GM21528 (cell line): ENCODE results near the gene CNRIP1.
"Not testable (repeated sequence)": the region's sequence is repeated elsewhere in the genome, so short reads cannot be mapped to it uniquely, and the experiment has no call there.

Experiments
- ATAC-seq: cut with Tn5 transposase; IDR thresholded peaks from one replicate; pipeline ENCODE4 v1.9.1; 2021; ENCODE audit warnings: mild to moderate bottlenecking, moderate library complexity; ENCODE audit not compliant: unreplicated experiment, low FRiP score

CNRIP1 gene, protein sequence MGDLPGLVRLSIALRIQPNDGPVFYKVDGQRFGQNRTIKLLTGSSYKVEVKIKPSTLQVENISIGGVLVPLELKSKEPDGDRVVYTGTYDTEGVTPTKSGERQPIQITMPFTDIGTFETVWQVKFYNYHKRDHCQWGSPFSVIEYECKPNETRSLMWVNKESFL

DNA sequence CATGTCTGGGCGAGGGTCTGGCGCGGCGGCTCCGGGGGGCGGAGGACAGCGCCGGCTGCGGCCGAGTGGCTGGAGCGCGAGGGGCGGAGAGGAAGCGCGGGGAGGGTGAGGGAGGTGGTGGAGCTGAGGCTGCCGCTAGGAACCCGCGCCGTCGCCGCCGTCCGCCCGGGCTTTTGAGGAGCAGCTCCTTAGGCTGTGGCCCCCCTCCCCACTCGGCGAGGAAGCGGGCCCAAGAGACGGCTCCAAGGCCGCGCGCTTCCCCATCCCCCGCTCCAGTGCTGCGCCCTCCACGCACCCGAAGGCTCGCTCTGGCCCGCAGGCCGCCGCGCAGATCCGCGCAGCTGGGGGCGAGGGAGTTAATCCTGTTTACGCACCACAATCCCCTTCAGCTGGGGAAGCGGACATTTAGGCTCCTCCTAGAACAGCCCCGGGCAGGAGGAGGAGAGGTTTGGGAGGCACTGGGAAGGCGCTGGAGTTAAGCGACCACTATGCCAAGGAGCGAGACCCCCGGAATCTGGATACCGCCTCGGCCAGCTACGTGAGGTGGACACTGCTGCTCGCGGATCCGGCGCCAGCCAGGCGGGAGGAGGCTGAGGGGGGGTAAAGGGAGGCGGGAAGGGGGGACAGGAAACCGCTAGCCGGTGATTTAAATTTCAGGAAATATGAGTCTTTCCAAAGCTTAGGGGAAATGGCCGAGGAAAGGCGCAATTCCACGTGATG lies at the start of gene CNRIP1:
Gene CNRIP1, minus strand, starts transcription at position 552 of the 720 bp plus-strand sequence. Its CDS starts 549 bp downstream, at position 3.
- no peak for ATAC-seq

DNA sequence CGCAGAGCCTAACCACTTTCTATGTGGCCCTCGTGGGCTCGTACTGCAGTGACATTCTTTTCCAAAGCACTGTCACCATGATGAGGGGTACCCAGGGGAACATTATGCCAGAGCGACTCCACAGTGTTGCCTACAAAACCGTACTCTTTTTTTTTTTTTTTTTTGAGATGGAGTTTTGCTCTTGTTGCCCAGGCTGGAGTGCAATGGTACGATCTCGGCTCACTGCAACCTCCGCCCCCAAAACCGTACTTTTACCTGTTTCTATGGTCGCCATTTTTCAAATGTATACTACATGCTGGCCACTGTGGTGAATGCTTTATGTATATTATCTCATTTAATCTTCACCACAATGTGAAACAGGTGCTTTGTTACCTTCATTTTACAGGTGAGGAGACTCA lies 49.6 kb upstream of the CNRIP1 start:
- no peak for ATAC-seq

DNA sequence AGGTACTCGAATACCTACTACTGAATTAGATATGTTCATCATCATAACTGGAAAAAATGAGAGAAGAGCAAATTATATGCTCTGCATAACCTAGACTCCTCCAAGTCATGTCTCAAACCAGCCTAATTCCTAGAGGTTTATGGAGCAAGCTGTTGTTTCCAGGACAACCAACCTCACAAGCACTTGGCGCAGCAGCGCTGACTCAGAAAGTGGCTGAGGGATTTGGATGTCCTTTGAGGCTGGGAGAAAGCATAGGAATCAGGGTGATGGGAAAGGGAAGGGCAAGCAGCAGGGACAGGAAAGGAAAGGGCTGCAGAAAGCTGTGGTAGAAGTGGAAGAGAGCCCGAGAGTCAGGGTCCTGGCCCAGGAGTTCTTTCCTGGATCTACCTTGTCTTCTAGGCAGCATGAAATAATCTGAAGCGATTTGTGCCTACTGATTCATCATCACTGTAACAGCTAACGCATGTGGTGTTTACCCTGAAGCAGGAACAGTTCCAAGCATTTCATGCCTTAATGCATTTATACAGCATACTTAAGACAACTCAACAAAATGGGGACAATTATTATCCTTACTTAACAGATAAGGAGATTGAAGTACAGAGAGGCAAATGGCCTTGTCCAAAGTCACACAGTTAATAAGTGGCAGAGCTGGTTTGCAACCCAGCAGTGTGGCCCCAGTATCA lies 49.0 kb upstream of the CNRIP1 start:
- ATAC-seq: no peak

DNA sequence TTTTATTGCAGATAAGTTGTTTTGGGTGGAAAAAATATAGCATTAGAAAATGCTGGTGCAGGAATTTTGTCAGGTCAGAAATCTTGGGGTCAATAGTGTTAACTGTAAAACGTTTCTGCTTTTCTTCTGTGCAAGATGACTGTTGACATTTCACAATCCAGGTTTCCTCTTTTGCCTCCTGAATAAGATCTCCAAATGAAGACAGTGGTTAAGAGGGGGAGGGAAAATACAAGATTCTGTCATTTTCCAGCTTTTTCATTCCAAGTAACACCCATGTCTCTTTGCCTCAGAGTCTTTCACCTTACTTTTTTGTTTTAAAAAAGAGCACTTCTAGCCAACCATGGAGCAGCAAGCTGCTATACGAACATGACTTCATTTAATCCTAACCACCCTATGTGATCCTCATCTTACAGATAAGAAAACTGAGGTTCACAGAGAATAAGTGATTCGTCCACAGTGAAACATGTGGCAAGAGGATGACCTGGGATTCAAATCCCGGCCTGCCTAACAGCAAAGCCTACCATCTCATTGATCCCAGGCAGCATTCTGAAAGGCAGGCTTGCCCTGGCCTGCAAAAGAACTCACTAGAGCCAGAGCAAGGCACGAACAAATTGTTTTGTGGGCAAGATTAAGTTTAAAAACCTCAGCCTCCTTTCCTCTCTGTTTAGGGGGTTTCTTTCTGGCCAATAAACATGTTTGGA lies 48.4 kb upstream of the CNRIP1 start:
- ATAC-seq: no peak

DNA sequence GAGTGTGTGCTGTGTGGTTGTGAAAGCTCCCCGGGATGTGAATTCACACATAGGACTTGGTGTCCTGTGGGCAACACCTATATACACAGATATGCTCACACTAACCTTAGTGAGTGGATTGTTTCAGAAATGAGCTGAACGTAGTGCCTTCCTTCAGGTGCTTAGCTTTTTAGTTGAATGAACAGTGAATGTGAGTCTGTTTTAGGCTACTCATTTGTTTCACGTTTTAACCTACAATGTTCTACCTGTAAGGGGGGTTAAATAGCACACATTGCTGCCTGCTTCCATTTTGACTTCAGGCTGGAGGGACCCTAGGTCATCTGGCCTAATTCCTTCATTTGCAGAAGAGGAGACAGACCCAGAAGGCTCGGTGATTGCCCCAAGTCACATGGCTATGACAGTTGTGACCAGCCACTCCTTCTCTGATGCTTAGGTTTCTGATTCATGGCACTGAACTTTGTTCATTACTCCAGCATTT lies 46.4 kb upstream of the CNRIP1 start:
- peak; percentile 44 for ATAC-seq

DNA sequence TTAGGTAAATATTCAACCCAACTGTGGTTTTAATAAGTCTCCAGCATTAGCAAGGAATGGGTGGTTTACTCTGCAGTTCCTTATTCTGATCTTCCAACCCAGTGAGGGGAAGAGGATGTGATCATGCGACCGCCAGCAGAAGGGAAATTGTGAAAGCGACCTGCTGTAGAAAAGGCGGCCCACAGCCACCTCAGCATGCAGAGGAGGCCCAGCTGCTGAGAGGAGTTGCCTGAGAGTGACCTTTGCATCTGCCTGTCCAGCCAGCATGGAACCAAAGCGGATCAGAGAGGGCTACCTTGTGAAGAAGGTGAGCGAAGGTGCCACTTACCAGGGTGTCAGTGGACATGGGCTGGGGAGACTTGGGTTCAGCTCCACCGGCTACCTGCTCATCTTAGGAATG lies 45.3 kb upstream of the CNRIP1 start, which contains the start of gene PLEK:
Gene PLEK, plus strand, starts transcription at position 196 of the 400 bp plus-strand sequence. Its CDS starts 70 bp downstream, at position 266.
- ATAC-seq: peak; percentile 65

DNA sequence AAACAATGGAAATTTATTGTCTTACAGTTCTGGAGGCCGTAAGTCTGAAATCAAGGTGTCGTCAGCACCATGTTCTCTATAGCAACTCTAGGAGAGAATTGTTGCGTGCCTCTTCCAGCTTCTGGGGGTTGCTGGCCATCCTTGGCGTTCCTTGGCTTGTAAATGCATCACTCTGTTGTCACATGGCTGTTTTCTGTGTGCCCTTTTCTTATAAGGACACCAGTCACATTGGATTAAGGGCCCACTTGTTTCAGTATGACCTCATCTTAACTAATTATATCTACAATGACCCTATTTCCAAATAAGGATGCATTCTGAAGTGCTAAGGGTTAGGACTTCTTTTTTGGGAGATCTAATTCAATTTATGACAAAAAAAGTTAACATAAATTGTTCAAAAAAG lies 44.0 kb upstream of the CNRIP1 start:
- ATAC-seq: no peak

DNA sequence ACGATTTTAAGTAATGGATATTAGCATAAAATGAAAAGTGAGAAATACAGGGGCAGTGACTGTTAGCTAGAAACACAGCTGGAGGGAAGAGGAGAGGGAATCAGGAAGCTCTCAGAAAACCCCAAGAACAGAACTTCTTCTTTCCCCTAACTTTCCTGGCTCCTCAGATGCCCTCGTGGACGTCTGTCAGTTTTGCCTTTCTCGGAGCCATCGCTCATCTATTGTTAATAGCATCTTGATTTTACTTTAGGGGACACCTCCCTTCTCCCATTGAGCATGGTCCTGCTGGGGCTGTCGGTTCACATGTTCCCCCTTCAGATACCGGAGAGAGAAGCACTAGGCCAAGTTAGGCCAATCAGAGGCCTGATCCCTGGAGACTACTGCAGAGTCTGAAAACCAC lies 43.0 kb upstream of the CNRIP1 start:
- no peak for ATAC-seq

DNA sequence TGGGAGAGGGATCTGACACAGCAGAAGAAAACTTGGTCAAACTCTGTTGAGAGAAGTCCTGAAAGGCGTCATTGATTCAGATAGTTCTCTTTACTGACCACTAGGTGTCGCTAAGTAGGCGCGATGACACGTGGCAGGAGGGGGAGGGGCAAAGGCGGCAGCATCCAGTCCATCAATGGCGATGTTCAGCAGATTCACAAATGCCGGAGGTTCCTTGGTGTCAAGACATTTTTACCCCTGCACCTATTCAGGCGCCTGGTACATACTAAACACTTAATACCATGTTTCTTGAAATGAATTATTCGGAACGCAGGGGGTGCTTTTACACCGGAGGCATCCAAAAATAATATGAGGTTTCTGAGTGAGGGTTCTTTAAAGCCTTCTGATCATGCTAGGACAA lies 42.3 kb upstream of the CNRIP1 start:
- ATAC-seq: peak; percentile 46

DNA sequence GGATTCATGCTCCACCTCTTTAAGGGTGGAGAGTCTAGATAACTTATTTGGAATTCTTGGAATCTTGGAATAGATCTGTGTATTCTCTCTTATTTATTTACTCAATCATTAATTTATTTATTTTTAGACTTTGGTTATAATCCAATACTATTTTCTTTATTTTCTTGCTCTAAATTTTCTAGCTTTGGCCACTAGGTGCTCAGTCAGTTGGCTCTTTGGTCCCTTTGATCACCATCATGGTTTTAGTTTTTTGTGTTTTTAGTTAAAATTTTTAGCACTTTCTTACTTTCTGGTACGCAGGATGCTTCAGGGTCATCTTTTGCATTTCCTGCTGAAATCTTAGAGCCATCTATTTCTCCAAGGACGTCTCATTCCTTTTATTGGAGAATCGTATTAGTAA lies 40.1 kb upstream of the CNRIP1 start:
- ATAC-seq: no peak

DNA sequence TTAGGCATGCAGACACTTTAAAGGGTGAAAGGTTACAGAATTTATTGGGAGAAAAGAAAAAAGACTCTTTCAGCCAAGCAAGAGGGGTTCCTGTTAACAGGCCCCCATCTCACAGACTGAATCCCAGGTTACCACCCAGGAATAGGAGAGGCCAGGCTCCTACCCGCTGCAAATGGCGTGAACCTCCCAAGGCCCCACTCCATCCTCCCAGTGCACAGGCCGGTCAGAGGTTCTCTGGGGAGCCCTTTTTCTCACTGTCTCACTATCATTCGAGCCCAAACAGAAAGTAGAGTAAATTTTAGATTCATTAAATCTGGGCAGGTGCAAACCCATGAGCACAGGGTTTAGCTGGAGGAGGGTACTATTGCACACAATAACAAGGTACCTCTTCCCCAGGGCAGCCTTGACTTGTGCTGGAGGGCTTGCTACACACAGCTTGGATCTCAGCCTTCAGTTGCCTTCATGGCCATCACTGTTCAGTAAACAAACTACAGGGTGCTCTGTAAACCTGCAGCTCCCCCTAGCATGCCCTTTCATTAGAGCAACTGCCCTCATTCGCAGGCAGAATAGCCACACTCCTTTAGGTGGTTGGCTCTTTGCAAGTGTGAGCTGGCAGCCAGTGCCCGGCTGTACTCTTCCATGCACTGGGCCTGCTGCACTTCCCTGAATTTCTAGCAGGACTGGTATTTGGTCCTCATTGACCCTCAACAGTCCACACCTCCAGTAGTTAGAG lies 38.0 kb upstream of the CNRIP1 start:
- peak; percentile 44 for ATAC-seq

DNA sequence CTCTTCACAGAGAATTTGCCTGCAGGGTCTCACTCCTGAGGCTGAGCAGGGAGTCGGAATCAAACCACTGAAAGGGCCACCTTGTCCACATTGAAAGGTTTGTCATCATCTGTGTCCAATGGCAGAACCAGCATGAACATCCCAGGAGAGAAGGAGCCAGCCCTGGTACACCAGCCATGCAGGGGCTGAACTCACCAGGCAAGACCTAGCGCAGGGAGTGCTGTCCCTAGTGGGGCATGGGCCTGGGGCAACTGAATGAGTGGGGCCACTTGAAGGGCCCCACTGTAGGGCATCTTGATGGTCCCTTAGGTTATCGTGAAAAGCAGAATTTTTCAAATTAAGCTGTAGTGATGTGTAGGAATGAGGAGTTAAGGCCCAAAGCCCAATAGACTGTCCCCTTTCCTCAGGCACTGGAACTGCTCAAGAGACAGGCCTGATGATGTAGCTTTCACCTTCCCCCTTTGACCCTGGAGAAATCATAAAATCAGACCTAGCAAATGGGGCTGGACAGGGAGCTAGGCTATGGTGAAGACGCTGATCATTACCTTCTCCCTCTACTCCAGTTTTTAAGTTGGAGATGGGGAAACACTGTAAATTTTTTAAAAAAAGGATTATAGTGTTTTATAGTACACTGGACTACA lies 37.0 kb upstream of the CNRIP1 start:
- ATAC-seq: no peak

DNA sequence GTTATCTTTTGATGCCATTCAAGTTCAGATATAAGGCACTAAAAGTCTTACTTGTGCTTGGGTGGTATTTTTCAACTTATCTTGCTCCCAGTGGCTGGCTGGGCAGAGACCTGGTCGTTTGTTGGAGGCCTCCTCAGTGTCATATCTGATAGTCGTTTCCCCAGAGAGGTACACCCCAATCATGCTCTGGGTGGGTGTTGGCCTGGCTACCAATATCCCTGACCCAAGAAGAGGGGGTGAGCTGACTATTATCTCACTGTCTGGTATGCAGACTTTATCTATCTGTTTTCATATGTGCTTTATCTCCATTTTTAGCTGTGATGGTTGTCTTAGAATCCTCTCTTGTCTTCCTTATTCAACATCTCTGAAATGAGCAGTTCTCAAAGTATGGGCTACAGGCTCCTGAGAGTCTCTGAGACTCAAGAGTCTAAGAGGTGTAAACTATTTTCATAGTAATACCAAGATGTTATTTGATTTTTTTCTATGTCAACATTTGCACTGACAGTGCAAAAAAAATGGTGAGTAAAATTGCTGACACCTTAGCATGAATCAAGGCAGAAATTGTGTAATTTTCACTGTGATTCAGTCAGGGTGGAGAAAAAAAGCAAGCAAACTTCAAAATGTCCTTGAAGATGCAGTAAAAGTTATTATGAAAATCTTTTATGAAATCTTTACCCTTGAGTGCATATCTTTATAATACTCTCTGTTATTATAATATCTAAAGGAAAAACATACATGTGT lies 33.1 kb upstream of the CNRIP1 start:
- ATAC-seq: no peak

DNA sequence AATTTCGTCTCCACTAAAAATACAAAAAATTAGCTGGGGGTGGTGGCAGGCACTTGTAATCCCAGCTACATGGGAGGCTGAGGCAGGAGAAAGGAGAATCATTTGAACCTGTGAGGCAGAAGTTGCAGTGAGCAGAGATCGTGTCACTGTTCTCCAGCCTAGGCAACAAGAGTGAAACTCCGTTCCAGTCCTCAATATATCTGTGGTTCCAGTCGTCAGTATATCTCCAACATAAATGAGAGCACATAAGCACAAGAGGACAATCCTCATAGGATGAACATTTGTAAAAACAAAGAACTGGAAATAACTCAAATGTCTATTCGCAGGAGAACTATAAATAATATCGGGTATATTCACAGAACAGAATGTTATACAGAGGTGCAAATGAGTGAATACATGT lies 32.2 kb upstream of the CNRIP1 start:
- ATAC-seq: no peak

DNA sequence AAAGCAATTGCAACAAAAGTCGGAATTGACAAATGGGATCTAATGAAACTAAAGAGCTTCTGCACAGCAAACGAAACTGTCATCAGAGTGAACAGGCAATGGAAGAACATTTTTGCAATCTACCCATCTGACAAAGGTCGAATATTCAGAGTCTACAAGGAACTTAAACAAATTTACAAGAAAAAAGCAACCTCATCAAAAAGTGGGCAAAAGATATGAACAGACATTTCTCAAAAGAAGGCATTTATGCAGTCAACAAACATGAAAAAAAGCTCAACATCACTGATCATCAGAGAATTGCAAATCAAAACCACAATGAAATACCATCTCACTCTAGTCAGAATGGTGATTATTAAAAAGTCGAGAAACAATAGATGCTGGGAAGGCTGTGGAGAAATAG lies 29.3 kb upstream of the CNRIP1 start:
- ATAC-seq: not testable (repeated sequence)

DNA sequence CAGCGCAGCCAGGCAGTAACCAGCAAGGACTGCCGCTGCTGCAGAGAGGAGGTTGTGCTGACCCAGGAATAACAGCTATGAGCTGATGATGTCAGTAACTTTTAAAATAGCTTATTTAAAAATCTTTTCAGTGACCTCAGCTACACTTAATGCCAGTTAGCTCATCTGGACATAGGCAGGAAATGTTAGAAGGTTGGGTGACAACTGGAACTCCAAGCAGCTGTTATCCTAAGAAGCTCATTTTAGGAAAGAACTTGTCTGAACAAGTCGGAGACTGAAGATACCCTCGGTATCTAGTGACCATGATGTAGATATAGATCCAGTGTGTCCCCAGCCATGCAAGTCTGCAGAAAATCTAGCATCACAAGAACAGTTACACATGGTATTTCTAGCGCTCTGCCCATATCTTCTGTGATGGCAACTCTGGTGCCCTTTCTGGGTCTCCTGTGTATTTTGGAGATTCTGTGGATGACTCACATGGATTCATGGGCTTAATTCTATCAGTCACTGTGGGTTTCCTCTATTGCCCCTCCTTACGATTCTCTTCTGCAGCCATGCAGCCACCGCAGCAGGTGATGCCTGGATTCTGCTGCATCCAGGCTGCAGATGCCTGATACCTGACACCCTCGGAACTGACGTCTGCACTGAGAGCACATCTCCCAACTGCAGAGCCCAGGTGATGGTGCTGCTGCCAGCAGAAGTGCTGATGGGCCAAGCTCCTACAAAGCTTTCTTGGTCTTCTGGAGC lies 25.6 kb upstream of the CNRIP1 start:
- ATAC-seq: no peak

DNA sequence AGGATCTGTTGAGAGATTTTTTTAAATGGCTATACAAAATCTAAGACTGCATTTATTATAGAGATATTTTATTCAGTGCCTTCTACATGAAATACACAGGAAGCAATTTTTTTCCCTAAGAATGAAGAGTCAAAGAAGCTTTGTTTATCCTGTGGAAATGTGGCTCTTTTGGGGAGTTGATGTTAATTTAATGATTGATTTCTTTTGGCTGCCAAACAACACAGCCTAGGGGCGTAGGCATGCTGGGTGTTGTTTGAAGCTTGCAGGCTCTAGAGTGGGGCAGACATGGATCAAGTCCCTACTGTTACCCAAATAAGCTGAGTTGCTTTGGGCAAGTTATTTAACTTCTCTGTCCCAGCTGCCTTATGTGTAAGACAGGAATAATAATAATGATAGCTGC lies 24.3 kb upstream of the CNRIP1 start:
- no peak for ATAC-seq

DNA sequence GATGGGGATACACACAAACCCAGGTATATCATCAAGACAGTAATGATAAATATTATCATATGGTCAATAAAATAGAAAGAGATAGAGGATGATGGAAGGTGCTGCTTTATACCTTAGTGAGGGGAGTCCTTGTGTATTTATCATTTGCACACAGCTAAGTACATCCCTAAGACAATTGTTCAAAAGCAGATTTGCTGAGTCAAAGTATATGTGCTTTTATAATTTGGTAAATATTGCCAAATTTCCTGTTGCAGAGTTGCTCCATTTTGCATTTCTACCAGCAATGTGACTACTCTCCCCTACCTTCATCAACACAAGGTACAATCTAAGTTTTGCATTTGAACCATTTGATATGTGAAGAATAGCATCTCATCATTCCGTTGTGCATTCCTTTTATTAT lies 22.7 kb upstream of the CNRIP1 start:
- ATAC-seq: no peak
